Neural cell (in vitro differentiated cells): ENCODE results near the gene TELO2. TPM values are rescaled to one million over a fixed set of nuclear protein-coding genes. Genes with fewer than 3 reads are reported as not detected.

Source experiments
- H2AFZ ChIP-seq: fragments of 200-600, 300-800 bp; sonication (generic), shearing (Covaris generic); 2 replicates; pipeline ENCODE4 v1.6.0; 2014; ENCODE audit warnings: low read depth, mild to moderate bottlenecking, antibody characterized with exemption, low read length, moderate library complexity
- H3F3A ChIP-seq: fragments of 200-600 bp; shearing (Covaris generic); 2 replicates; pipeline ENCODE4 v1.6.1; 2016; ENCODE audit warnings: mild to moderate bottlenecking, moderate library complexity, mixed read lengths, antibody characterized with exemption, low read length; ENCODE audit not compliant: insufficient read depth, poor library complexity, severe bottlenecking
- H3K27ac ChIP-seq: fragments of 200-600, 300-800 bp; sonication (generic), shearing (Covaris generic); 2 replicates; pipeline ENCODE4 v1.5.1; 2014; ENCODE audit warnings: mild to moderate bottlenecking, low read length, moderate library complexity
- H3K27me3 ChIP-seq: fragments of 300-800, 200-600 bp; sonication (generic), shearing (Covaris generic); 2 replicates; pipeline ENCODE4 v1.6.0; 2014; ENCODE audit warnings: mild to moderate bottlenecking, low read depth, low read length, moderate library complexity; ENCODE audit not compliant: insufficient read depth
- H3K36me3 ChIP-seq: fragments of 300-800, 200-600 bp; sonication (generic), shearing (Covaris generic); 2 replicates; pipeline ENCODE4 v1.5.1; 2014; ENCODE audit warnings: mild to moderate bottlenecking, antibody characterized with exemption, low read length, moderate library complexity; ENCODE audit not compliant: insufficient read depth
- H3K4me2 ChIP-seq: fragments of 300-800, 200-600 bp; sonication (generic), shearing (Covaris generic); 2 replicates; pipeline ENCODE4 v1.6.0; 2014; ENCODE audit warnings: mild to moderate bottlenecking, low read length
- H3K4me3 ChIP-seq: fragments of 300-800, 200-600 bp; sonication (generic), shearing (Covaris generic); 2 replicates; pipeline ENCODE4 v1.5.1; 2014; ENCODE audit warnings: mild to moderate bottlenecking, low read length, moderate library complexity
- H3K79me2 ChIP-seq: fragments of 200-600 bp; shearing (Covaris generic); replicated peaks from 2 replicates; pipeline ENCODE4 v1.6.0; 2014; ENCODE audit warnings: mild to moderate bottlenecking, low read length, moderate library complexity; ENCODE audit not compliant: insufficient read depth
- H3K9ac ChIP-seq: fragments of 300-800, 200-600 bp; sonication (generic), shearing (Covaris generic); 2 replicates; pipeline ENCODE4 v1.6.1; 2016; ENCODE audit warnings: mild to moderate bottlenecking, low read length, mixed read lengths
- H3K9me2 ChIP-seq: fragments of 200-600 bp; shearing (Covaris generic); 2 replicates; pipeline ENCODE4 v1.6.1; 2016; ENCODE audit warnings: mild to moderate bottlenecking, low read length, mixed read lengths; ENCODE audit not compliant: insufficient read depth
- H3K9me3 ChIP-seq: fragments of 200-600, 300-800 bp; sonication (generic), shearing (Covaris generic); 2 replicates; pipeline ENCODE4 v1.6.1; 2016; ENCODE audit warnings: mild to moderate bottlenecking, mixed run types, low read length, moderate library complexity, mixed read lengths
- H4K20me1 ChIP-seq: fragments of 200-600 bp; shearing (Covaris generic); 2 replicates; pipeline ENCODE4 v1.6.1; 2016; ENCODE audit warnings: mild to moderate bottlenecking, mixed run types; ENCODE audit not compliant: insufficient read depth
- CTCF ChIP-seq: fragments of 450-650 bp; IDR thresholded peaks from 2 replicates; pipeline ENCODE4 v1.5.1; 2014; ENCODE audit warnings: antibody characterized with exemption, mild to moderate bottlenecking, moderate library complexity; ENCODE audit not compliant: poor library complexity, severe bottlenecking
- EP300 ChIP-seq: fragments of 450-650 bp; conservative IDR thresholded peaks from 2 replicates; pipeline ENCODE4 v1.6.1; 2014; ENCODE audit warnings: antibody characterized with exemption, mild to moderate bottlenecking, moderate library complexity; ENCODE audit not compliant: poor library complexity, severe bottlenecking
- EZH2 ChIP-seq: fragments of 200-600, 300-800 bp; shearing (Covaris generic), sonication (generic); IDR thresholded peaks from 2 replicates; pipeline ENCODE4 v1.6.1; 2014; ENCODE audit warnings: antibody characterized with exemption, low read length, borderline replicate concordance, mild to moderate bottlenecking; ENCODE audit not compliant: insufficient read depth, poor library complexity, severe bottlenecking
- REST ChIP-seq: IDR thresholded peaks from 2 replicates; pipeline ENCODE4 v1.6.1; 2012; ENCODE audit warnings: borderline replicate concordance
- SMC3 ChIP-seq: fragments of 450-650 bp; conservative IDR thresholded peaks from 2 replicates; pipeline ENCODE4 v1.6.1; 2014; ENCODE audit warnings: antibody characterized with exemption, mild to moderate bottlenecking, moderate library complexity; ENCODE audit not compliant: poor library complexity
- TAF1 ChIP-seq: IDR thresholded peaks from 2 replicates; pipeline ENCODE4 v1.6.1; 2012; ENCODE audit warnings: low read depth
- polyA plus RNA-seq: library from polyadenylated mRNA; depleted of rRNA; stranded (reverse); fragments of >200 nt; gene quantifications from 2 replicates; pipeline ENCODE4 v1.2.3, GENCODE V29; 2014

The TELO2 gene
- polyA plus RNA-seq, 1 donor from 2014 or later = 50.4 TPM

- Histone ChIP-seq H3K27ac (no peak overlapping the region), H3K4me2 (no peak overlapping the region), H3F3A (no peaks in the 10 kb centered on the region), H3K9me2 (no peaks in the 10 kb centered on the region), H3K9me3 (no peaks in the 10 kb centered on the region), H3K27me3 (no peaks in the 10 kb centered on the region), H2AFZ (no peak overlapping the region), H3K79me2 (no peaks in the 10 kb centered on the region), H3K36me3 (no peaks in the 10 kb centered on the region), H4K20me1 (no peaks in the 10 kb centered on the region), H3K4me3 (no peak overlapping the region), H3K9ac (no peak overlapping the region)
- TF ChIP-seq SMC3 (no peak), EZH2 (no peak), EP300 (no peak), REST (no peak)
Measured at GRCh38 chr16:1542533-1542932, 49.4 kb downstream of the TELO2 start.

- Histone ChIP-seq H3K4me2 (no peak overlapping the region), H3K9me2 (no peaks in the 10 kb centered on the region)
Measured at GRCh38 chr16:1543085-1543896, 50.1 kb downstream of the TELO2 start.

More at GRCh38 chr16:1543085-1543896, 50.1 kb downstream of the TELO2 start:
- no peaks in the 10 kb centered on the region for H3F3A ChIP-seq
- H3K4me3 ChIP-seq = no peak overlapping the region
- no peak for TF ChIP-seq SMC3
- TF ChIP-seq EZH2 = no peak
- no peak for TF ChIP-seq TAF1
- no peak for TF ChIP-seq EP300
- TF ChIP-seq CTCF = no peak
- no peaks in the 10 kb centered on the region for H3K9me3 ChIP-seq
- no peak overlapping the region for H3K27ac ChIP-seq
- H3K36me3 ChIP-seq = no peaks in the 10 kb centered on the region
- no peaks in the 10 kb centered on the region for H3K79me2 ChIP-seq
- no peak overlapping the region for H2AFZ ChIP-seq
- no peak overlapping the region for H3K9ac ChIP-seq
- H4K20me1 ChIP-seq = no peaks in the 10 kb centered on the region
- no peaks in the 10 kb centered on the region for H3K27me3 ChIP-seq
